T-helper 9 cell (primary cell): ENCODE data around the gene SULT6B1.

ENCODE experiments used
- DNase-seq: peaks from one replicate; pipeline ENCODE4 v3.0.0-alpha.2; 2020

The SULT6B1 gene

DNA sequence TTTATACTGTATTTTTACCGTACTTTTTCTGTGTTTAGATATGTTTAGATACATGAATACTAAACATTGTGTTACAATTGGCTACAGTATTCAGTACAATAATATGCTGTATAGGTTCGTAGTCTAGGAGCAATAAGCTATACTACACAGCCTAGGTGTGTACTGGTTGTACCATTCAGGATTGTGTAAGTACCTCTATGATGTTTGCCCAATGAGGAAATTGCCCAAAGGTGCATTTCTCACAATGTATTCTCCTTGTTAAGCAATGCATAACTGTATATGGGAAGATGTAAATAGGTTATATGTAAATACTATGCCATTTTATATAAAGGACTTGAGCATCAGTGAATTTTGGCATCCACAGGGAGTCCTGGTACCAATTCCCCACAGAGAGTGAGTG lies 42.4 kb downstream of the SULT6B1 start:
- no peak for DNase-seq

DNA sequence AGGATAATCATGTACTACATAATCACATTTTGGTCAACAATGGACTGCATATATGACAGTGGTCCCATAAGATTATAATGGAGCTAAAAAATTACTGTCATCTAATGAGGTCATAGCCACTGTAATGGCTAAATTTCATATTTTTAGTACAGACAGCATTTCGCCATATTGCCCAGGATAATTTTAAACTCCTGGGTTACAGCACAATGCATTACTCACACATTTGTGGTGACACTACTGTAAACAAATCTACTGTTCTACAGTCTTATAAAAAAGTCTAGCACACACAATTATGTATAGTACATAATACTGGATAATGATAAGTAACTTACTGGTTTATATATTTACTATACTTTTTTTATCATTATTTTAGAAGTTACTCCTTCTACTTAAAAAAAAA lies 44.5 kb downstream of the SULT6B1 start:
- DNase-seq = no peak

DNA sequence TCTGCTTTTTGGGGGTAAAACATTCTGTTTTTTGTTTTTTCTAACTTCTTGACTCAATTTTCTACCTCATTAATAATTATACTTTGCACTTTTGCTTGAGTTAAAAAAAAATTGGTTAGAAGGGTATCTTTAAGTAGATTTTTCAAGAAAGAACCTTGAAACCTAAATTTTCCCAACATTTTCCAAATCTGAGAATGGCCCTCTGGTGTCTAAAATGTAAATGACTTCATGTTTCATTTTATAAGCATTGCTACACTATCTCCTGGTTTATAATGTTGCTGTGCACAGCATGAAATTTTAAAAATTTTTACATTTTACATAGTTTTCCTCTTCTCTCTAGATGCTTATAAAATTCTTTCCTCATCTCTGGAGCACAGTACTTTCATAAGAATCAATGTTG lies 45.9 kb downstream of the SULT6B1 start:
- DNase-seq = no peak

DNA sequence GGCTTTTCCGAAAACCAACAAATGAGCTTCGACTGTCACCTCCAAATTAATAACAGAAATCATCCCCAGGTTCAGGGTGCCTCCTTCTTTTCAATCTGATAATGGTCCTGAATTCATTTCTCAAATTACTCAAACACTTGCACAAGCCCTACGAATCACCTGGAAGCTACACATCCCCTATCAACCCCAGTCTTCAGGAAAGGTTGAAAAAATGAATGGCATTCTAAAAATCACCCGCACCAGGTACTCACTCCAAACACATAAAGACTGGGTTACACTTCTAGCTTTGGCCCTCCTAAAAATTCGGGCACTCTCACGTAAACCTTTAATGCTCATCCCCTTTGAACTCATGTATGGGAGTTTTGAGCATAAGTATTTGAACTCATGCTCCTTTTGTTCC lies 55.6 kb downstream of the SULT6B1 start:
- DNase-seq = no peak

DNA sequence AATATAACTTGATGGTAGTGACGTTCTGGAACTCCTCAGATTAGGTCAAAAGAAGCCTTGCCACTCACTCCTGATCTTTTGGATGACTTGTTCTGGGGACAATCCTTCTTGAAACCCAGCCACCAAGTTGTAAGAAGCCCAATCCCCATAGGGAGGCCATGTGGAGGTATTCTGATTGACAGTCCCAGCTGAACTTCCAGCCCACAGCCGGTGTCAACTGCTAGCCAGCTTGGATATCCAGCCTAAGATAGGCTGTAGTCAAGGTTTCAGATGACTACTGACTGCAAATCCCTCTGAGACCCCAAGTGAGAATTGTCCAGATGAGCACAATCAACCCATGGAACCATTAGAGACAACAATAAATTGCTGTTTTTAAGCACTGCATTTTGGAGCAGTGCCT lies 63.1 kb downstream of the SULT6B1 start:
- DNase-seq = no peak

DNA sequence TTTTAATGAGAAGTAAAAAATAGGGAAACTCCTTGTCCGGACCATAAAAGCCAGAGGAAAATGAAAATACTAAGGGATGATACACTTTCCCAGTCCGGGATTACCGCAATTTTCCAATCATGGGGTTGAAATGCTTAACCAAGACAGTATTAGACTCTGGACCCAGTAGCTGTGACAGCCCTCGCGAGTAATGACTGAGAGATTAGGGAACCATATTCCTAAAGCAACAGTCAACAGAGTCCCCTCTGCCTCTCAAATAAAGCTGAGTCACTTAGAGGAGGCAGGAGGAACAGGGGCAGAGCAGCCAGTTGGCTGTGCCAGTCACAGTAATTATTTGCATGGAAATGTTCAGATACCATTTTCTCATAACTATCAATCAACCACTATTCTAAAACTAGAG lies 69.3 kb downstream of the SULT6B1 start:
- DNase-seq = no peak
